Neuronal stem cell (in vitro differentiated cells): ENCODE results near the gene AMER2.

ENCODE experiments used
- DNase-seq: peaks from one replicate; pipeline ENCODE4 v3.0.0-alpha.2; 2013; ENCODE audit warnings: low spot score
- H2AFZ ChIP-seq: one replicate; pipeline ENCODE4 v1.6.1; 2013; ENCODE audit warnings: mild to moderate bottlenecking, low read length, inconsistent platforms
- H2AK5ac ChIP-seq: 2 replicates; pipeline ENCODE4 v1.6.1; 2013; ENCODE audit warnings: low read depth, mild to moderate bottlenecking, inconsistent platforms, low read length, moderate library complexity, mixed read lengths
- H2BK120ac ChIP-seq: 2 replicates; pipeline ENCODE4 v1.6.1; 2013; ENCODE audit warnings: low read depth, mild to moderate bottlenecking, inconsistent platforms, low read length, moderate library complexity, mixed read lengths
- H2BK12ac ChIP-seq: one replicate; pipeline ENCODE4 v1.6.1; 2013; ENCODE audit warnings: low read length, inconsistent platforms
- H2BK15ac ChIP-seq: 2 replicates; pipeline ENCODE4 v1.6.1; 2013; ENCODE audit warnings: mild to moderate bottlenecking, low read length, inconsistent platforms, mixed read lengths
- H2BK5ac ChIP-seq: one replicate; pipeline ENCODE4 v1.6.1; 2013; ENCODE audit warnings: inconsistent platforms, mild to moderate bottlenecking, low read length, moderate library complexity
- H3K14ac ChIP-seq: one replicate; pipeline ENCODE4 v1.6.1; 2013; ENCODE audit warnings: low read length, inconsistent platforms
- H3K18ac ChIP-seq: 2 replicates; pipeline ENCODE4 v1.6.1; 2013; ENCODE audit warnings: low read length, inconsistent platforms
- H3K23ac ChIP-seq: 2 replicates; pipeline ENCODE4 v1.6.1; 2013; ENCODE audit warnings: low read depth, mild to moderate bottlenecking, mixed read lengths, low read length, inconsistent platforms; ENCODE audit not compliant: poor library complexity
- H3K27ac ChIP-seq: replicated peaks from 3 replicates; pipeline ENCODE4 v1.5.1; 2013; ENCODE audit warnings: low read length, inconsistent platforms
- H3K27me3 ChIP-seq, 3 experiments: 2 replicates each; pipeline ENCODE4 v1.6.1; 2013; ENCODE audit warnings: low read length in 3 of 3, mild to moderate bottlenecking in 2 of 3, inconsistent platforms in 1 of 3, low read depth in 1 of 3, mixed read lengths in 1 of 3, moderate library complexity in 1 of 3; ENCODE audit not compliant: control insufficient read depth in 3 of 3, insufficient read depth in 3 of 3
- H3K36me3 ChIP-seq, 2 donors: replicated peaks in 1 of 2; 2 replicates each; pipeline ENCODE4 v1.6.1; 2013; ENCODE audit warnings: low read length in 2 of 2; ENCODE audit not compliant: control insufficient read depth in 2 of 2, insufficient read depth in 2 of 2
- H3K4ac ChIP-seq: 2 replicates; pipeline ENCODE4 v1.6.1; 2013; ENCODE audit warnings: inconsistent platforms, mild to moderate bottlenecking, low read length, moderate library complexity
- H3K4me1 ChIP-seq, 2 donors: 1 replicate in 1 of 2; 2 replicates in 1 of 2; pipeline ENCODE4 v1.6.1; 2013; ENCODE audit warnings: low read length in 2 of 2, low read depth in 1 of 2; ENCODE audit not compliant: control insufficient read depth in 2 of 2, insufficient read depth in 1 of 2
- H3K4me2 ChIP-seq: one replicate; pipeline ENCODE4 v1.6.1; 2013; ENCODE audit warnings: mild to moderate bottlenecking, low read length, inconsistent platforms; ENCODE audit not compliant: insufficient read depth, poor library complexity, severe bottlenecking
- H3K4me3 ChIP-seq, 2 donors: 2 replicates each; pipeline ENCODE4 v1.5.1; 2013; ENCODE audit warnings: low read length in 2 of 2, mild to moderate bottlenecking in 2 of 2, inconsistent platforms in 1 of 2, moderate library complexity in 1 of 2
- H3K79me1 ChIP-seq: one replicate; pipeline ENCODE4 v1.6.1; 2013; ENCODE audit warnings: low read depth, mild to moderate bottlenecking, inconsistent platforms, low read length, moderate library complexity
- H3K9ac ChIP-seq: one replicate; pipeline ENCODE4 v1.6.1; 2013; ENCODE audit warnings: mild to moderate bottlenecking, low read depth, low read length, inconsistent platforms; ENCODE audit not compliant: poor library complexity
- H3K9me3 ChIP-seq, 2 donors: replicated peaks in 1 of 2; 2 replicates each; pipeline versions ENCODE3 to v1.6.1; 2013; ENCODE audit warnings: low read length in 2 of 2, mild to moderate bottlenecking in 2 of 2, inconsistent platforms in 1 of 2, low read depth in 1 of 2, mixed read lengths in 1 of 2, moderate library complexity in 1 of 2; ENCODE audit not compliant: control insufficient read depth in 2 of 2, insufficient read depth in 1 of 2
- H4K8ac ChIP-seq: one replicate; pipeline ENCODE4 v1.6.1; 2013; ENCODE audit warnings: low read depth, mild to moderate bottlenecking, inconsistent platforms, low read length, moderate library complexity
- H4K91ac ChIP-seq: one replicate; pipeline ENCODE4 v1.6.1; 2013; ENCODE audit warnings: low read length, low read depth, mild to moderate bottlenecking, inconsistent platforms; ENCODE audit not compliant: poor library complexity
- WGBS, 2 donors: extraction: QIAGEN DNeasy Blood & Tissue Kit; methylation state at CpG; one replicate each; pipeline ENCODE4 v1.1.7; 2013; ENCODE audit warnings: missing lambda C conversion rate in 2 of 2, mixed read lengths in 1 of 2; ENCODE audit not compliant: insufficient read length in 2 of 2, insufficient replicate concordance in 1 of 2; ENCODE audit errors: extremely low coverage in 2 of 2; 5-methylcytosine and 5-hydroxymethylcytosine counted together

Gene AMER2

DNA sequence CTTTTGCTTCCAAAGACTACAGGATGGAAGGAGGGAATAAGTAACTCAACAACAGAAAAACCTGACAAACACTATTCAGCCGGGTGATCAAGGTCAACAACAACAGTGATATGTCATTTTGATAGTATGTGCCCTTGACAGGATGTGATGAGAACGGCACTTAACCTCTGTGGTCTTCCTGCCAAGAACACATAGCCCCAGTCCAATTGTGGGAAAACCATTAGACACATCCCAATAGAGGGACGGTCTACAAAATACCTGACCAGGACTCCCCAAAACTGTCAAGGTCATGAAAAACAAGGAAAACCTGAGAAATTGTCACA, 43.1 kb upstream of the AMER2 start:
- H2BK15ac ChIP-seq: no peak overlapping the region
- H4K91ac ChIP-seq: no peak overlapping the region
- no peaks in the 10 kb centered on the region for H3K79me1 ChIP-seq
- H3K9ac ChIP-seq: no peak overlapping the region
- H2AFZ ChIP-seq: no peak overlapping the region
- H2BK120ac ChIP-seq: no peak overlapping the region
- H3K14ac ChIP-seq: no peak overlapping the region
- H3K27ac ChIP-seq: no peak overlapping the region
- peaks cover 8 to 16% of the 10 kb centered on the region in 2 donors for H3K4me1 ChIP-seq
- no peak overlapping the region for H2BK5ac ChIP-seq
- no peak overlapping the region for H4K8ac ChIP-seq
- H3K4me3 ChIP-seq: no peak overlapping the region
- H3K4me2 ChIP-seq: no peak overlapping the region
- DNase-seq: no peak
- H2AK5ac ChIP-seq: no peak overlapping the region
- H3K4ac ChIP-seq: no peak overlapping the region
- H3K27me3 ChIP-seq: no peaks in the 10 kb centered on the region
- WGBS, 2 donors: no CpG with 5 or more reads among the region's 3 CpGs
- no peaks in the 10 kb centered on the region for H3K36me3 ChIP-seq
- no peak overlapping the region for H3K23ac ChIP-seq
- no peaks in the 10 kb centered on the region for H3K9me3 ChIP-seq
- no peak overlapping the region for H2BK12ac ChIP-seq
- no peak overlapping the region for H3K18ac ChIP-seq

DNA sequence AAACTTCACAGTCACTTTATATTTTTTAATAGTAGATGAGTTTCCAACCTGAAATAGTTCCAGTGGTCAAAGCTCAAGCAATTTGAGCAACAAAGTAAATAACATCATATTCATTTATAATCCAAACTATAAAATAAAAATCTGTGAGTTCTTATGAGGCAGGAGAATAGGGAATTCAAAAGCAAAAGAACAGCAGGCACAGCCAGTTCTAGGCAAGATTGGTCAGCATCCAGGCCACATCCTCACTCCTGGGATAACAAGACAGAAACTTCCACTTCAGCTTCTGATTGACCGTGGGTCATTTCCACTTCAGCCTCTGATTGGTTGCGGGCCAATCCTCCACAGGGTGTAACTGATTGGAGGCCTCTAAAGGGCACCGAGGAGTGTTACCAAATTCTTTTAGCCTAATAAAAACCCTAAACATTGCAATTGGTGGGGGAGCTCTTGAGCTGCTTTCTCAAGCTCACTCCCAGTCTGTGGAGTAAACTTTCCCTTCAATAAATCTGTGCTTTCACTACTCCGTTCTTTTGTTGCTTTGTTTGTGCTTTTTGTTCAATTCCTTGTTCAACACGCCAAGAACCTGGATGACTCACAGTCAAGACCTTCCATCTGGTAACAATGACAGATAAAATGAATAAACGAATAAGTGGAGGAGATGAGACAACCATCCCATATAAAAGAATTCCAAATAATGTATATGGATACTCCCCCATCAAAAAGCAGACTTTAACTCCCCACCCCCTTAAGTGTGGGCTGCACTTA, 42.6 kb upstream of the AMER2 start:
- no peak for DNase-seq
- H2BK120ac ChIP-seq: no peak overlapping the region

DNA sequence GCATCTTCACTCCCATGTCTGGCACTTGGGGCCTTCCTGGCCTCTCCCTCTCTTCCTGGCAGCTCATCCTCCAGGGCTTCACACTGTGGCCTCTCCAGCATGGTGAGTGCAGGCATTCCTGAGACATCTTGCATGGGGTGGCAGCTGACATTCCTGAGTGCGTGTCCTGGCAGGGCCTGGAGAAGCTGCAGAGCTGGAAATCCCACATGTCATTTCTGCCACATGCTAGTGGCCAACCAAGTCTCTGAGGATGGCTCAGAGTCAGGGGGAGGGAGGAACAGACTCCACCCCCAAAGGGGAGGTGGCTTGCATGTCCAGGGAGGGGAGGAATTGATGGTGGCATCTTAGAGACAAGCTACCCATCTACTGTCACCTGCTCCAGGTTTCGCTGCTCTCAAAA, 41.6 kb upstream of the AMER2 start:
- no peaks in the 10 kb centered on the region for H3K79me1 ChIP-seq
- no peak overlapping the region for H3K9ac ChIP-seq
- H3K36me3 ChIP-seq: no peaks in the 10 kb centered on the region
- no peak overlapping the region for H3K14ac ChIP-seq
- no peak overlapping the region for H4K91ac ChIP-seq
- peaks cover 8 to 14% of the 10 kb centered on the region in 2 donors for H3K4me1 ChIP-seq
- no peak overlapping the region for H3K23ac ChIP-seq
- no peak overlapping the region for H3K18ac ChIP-seq
- H3K9me3 ChIP-seq: peaks cover 0 to 1% of the 10 kb centered on the region in 2 donors
- H3K4me3 ChIP-seq: peak overlapping the region in 1 of 2 donors; percentile 38
- no peak overlapping the region for H4K8ac ChIP-seq
- H2BK12ac ChIP-seq: no peak overlapping the region
- H2BK15ac ChIP-seq: no peak overlapping the region
- no CpG with 5 or more reads among the region's 2 CpGs for WGBS, 2 donors
- no peaks in the 10 kb centered on the region for H3K27me3 ChIP-seq
- no peak overlapping the region for H3K4me2 ChIP-seq
- H2AK5ac ChIP-seq: no peak overlapping the region
- no peak overlapping the region for H2AFZ ChIP-seq
- no peak overlapping the region for H2BK5ac ChIP-seq
- H3K27ac ChIP-seq: no peak overlapping the region
- no peak overlapping the region for H2BK120ac ChIP-seq
- no peak overlapping the region for H3K4ac ChIP-seq
- DNase-seq: no peak

More for the DNA sequence above, 42.6 kb upstream of the AMER2 start:
- Histone ChIP-seq H3K4me3 (no peak overlapping the region), H3K4me1 (peaks cover 8 to 16% of the 10 kb centered on the region in 2 donors), H2AK5ac (no peak overlapping the region), H3K4me2 (no peak overlapping the region), H3K36me3 (no peaks in the 10 kb centered on the region), H2BK15ac (no peak overlapping the region), H2AFZ (peak overlapping the region; percentile 67), H2BK12ac (no peak overlapping the region), H3K9ac (no peak overlapping the region), H4K91ac (no peak overlapping the region), H3K23ac (no peak overlapping the region), H3K18ac (no peak overlapping the region), H4K8ac (no peak overlapping the region), H2BK5ac (no peak overlapping the region), H3K79me1 (no peaks in the 10 kb centered on the region), H3K4ac (no peak overlapping the region), H3K14ac (no peak overlapping the region), H3K9me3 (no peaks in the 10 kb centered on the region), H3K27me3 (no peaks in the 10 kb centered on the region), H3K27ac (no peak overlapping the region)
- WGBS, 2 donors: no CpG with 5 or more reads among the region's 6 CpGs

DNA sequence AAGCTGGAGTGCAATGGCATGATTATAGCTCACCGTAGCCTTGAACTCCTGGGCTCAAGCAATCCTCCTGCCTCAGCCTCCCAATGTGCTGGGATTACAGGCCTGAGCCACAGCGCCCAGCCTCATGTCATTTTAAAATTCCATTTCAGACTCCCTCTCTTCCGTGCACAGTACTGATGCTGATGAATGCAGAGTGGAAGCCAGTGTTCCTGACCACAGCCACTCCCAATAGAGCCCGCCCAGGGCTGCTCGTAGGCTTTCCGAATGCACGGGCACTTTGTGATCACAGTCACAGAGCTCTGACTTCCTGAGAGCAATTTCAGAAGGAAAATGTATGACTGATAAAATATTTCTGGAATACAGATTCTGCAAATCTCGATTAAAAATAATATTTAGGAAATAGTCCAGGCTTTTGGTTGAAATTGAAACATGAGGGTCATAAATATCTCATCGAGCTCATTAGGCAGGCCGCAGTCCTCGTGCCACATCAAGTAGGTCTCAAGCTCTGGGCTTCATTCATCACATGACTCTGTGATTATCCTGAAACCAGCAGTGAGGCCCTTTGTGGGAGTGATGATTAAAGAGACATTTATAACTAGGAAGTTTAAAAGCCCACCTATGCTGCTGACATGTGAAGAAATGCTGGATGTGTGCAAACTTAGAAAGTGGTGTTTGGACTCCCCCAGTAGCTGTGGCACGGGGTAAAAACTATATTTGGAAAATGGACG, 38.9 kb upstream of the AMER2 start:
- H3K23ac ChIP-seq: no peak overlapping the region
- WGBS, 2 donors: no CpG with 5 or more reads among the region's 13 CpGs
- H2BK12ac ChIP-seq: no peak overlapping the region
- H3K27ac ChIP-seq: no peak overlapping the region
- H3K4me3 ChIP-seq: no peak overlapping the region
- H3K18ac ChIP-seq: peak overlapping the region; percentile 35
- no peak overlapping the region for H2BK120ac ChIP-seq
- peaks cover 0 to 2% of the 10 kb centered on the region in 2 donors for H3K4me1 ChIP-seq
- no peak overlapping the region for H3K4ac ChIP-seq
- no peak overlapping the region for H2AK5ac ChIP-seq
- no peak overlapping the region for H4K8ac ChIP-seq
- H3K14ac ChIP-seq: no peak overlapping the region
- H4K91ac ChIP-seq: no peak overlapping the region
- peaks cover 0 to 1% of the 10 kb centered on the region in 2 donors for H3K9me3 ChIP-seq
- no peak overlapping the region for H2BK15ac ChIP-seq
- H3K27me3 ChIP-seq: no peaks in the 10 kb centered on the region
- no peaks in the 10 kb centered on the region for H3K79me1 ChIP-seq
- no peak overlapping the region for H2AFZ ChIP-seq
- H3K36me3 ChIP-seq: no peaks in the 10 kb centered on the region
- DNase-seq: no peak
- H3K9ac ChIP-seq: no peak overlapping the region
- H3K4me2 ChIP-seq: no peak overlapping the region
- no peak overlapping the region for H2BK5ac ChIP-seq
